IMR-90 (cell line): Measurements from ENCODE around the gene TSR1.

Source experiments
- CEBPB ChIP-seq: IDR thresholded peaks from 2 replicates; pipeline ENCODE4 v1.6.1; 2012; ENCODE audit warnings: low read depth, low read length, improper control_type of control experiment
- CTCF ChIP-seq: conservative IDR thresholded peaks from 2 replicates; pipeline ENCODE4 v1.5.1; 2012; ENCODE audit warnings: mild to moderate bottlenecking, low read depth, low read length, improper control_type of control experiment
- RAD21 ChIP-seq: IDR thresholded peaks from 2 replicates; pipeline ENCODE4 v1.6.1; 2012; ENCODE audit warnings: low read length, improper control_type of control experiment

GRCh38 chr17:2378905-2379304 lies 42.6 kb upstream of the TSR1 start:
- TF ChIP-seq CTCF (no peak), RAD21 (no peak), CEBPB (no peak)
